IPS-15b (cell line): ENCODE results near the gene TM9SF4.
A peak's percentile ranks its signal among the peaks of the same experiment; 100 is the strongest.

Source experiments
- H3K27me3 ChIP-seq: one replicate; pipeline ENCODE4 v1.6.1; 2013; ENCODE audit warnings: low read length; ENCODE audit not compliant: control insufficient read depth, insufficient read depth
- H3K36me3 ChIP-seq: one replicate; pipeline ENCODE4 v1.6.1; 2013; ENCODE audit warnings: low read length; ENCODE audit not compliant: control insufficient read depth, insufficient read depth
- H3K4me1 ChIP-seq: one replicate; pipeline ENCODE4 v1.6.1; 2013; ENCODE audit warnings: mild to moderate bottlenecking, low read length; ENCODE audit not compliant: control insufficient read depth, insufficient read depth
- H3K4me3 ChIP-seq: one replicate; pipeline ENCODE4 v1.5.1; 2013; ENCODE audit warnings: low read depth, low read length
- H3K9ac ChIP-seq: one replicate; pipeline ENCODE4 v1.6.1; 2013; ENCODE audit warnings: low read depth, mild to moderate bottlenecking, low read length
- H3K9me3 ChIP-seq: one replicate; pipeline ENCODE4 v1.6.1; 2013; ENCODE audit warnings: mild to moderate bottlenecking, low read length; ENCODE audit not compliant: control insufficient read depth, insufficient read depth

Gene TM9SF4

DNA sequence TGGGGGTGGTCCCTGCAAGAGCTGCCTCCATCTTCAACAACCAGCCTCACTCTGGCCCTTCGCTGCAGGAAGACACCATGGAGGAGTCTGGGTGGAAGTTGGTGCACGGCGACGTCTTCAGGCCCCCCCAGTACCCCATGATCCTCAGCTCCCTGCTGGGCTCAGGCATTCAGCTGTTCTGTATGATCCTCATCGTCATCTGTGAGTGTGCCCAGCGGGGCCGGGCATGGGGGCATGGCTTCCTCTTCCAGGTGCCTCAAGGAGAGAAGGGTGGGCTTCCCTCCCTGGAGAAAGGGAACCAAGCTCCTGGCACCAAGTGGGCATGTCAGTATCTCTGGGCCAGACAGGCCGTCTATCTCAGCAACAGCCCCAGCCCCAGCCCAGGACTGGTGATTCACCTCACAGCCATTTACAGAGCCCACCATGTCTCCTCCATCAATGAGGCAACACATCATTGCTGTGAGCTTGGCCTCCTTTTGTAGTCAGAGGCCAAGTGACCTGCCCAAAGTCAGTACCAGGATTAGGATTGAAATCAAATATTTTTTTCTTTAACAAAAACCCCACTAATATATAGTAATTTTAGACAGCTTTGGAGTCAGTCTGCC, 40.2 kb downstream of the TM9SF4 start:
- peaks cover 49% of the 10 kb centered on the region for H3K36me3 ChIP-seq

GRCh38 chr20:32150291-32150848, 40.9 kb downstream of the TM9SF4 start:
- no peak overlapping the region for H3K9ac ChIP-seq
- no peak overlapping the region for H3K4me3 ChIP-seq
- H3K4me1 ChIP-seq = no peaks in the 10 kb centered on the region
- H3K36me3 ChIP-seq = peaks cover 42% of the 10 kb centered on the region
- H3K27me3 ChIP-seq = no peaks in the 10 kb centered on the region
- no peaks in the 10 kb centered on the region for H3K9me3 ChIP-seq

More for the DNA sequence above, 40.2 kb downstream of the TM9SF4 start:
- H3K27me3 ChIP-seq = no peaks in the 10 kb centered on the region
- H3K9ac ChIP-seq = no peak overlapping the region
- no peaks in the 10 kb centered on the region for H3K9me3 ChIP-seq
- no peaks in the 10 kb centered on the region for H3K4me1 ChIP-seq
- H3K4me3 ChIP-seq = no peak overlapping the region

GRCh38 chr20:32152421-32153155, 43.1 kb downstream of the TM9SF4 start:
- Histone ChIP-seq H3K9ac (no peak overlapping the region), H3K9me3 (no peaks in the 10 kb centered on the region), H3K36me3 (peaks cover 33% of the 10 kb centered on the region), H3K4me3 (no peak overlapping the region), H3K27me3 (no peaks in the 10 kb centered on the region), H3K4me1 (no peaks in the 10 kb centered on the region)

DNA sequence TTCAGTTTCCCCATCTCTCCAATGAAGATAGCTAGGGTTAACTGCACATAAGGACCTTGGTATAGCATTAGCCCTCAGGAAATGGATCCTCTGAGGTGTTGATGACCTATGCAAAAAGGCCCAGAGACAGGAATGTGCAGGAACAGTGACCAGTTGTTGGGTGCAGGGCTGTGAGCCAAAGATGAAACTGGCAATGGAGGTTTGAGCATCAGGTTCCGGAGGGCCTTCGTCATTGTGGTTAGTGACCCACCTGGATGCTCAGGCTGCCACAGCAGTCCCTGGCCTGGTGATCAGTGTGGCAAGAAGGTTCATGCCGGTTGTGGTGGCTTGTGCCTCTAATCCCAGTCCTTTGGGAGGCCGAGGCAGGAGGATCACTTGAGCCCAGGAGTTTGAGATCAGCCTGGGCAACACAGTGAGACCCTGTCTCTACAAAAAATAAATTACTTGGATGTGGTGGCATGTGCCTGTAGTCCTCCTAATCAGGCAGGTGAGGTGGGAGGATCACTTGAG, 43.7 kb downstream of the TM9SF4 start:
- H3K36me3 ChIP-seq = peaks cover 39% of the 10 kb centered on the region
- no peak overlapping the region for H3K9ac ChIP-seq
- no peaks in the 10 kb centered on the region for H3K27me3 ChIP-seq
- no peak overlapping the region for H3K4me3 ChIP-seq
- H3K4me1 ChIP-seq = no peaks in the 10 kb centered on the region
- H3K9me3 ChIP-seq = no peaks in the 10 kb centered on the region

- Histone ChIP-seq H3K4me3 (no peak overlapping the region), H3K9me3 (no peaks in the 10 kb centered on the region), H3K36me3 (peaks cover 43% of the 10 kb centered on the region), H3K27me3 (no peaks in the 10 kb centered on the region), H3K9ac (no peak overlapping the region), H3K4me1 (no peaks in the 10 kb centered on the region)
Measured at GRCh38 chr20:32153771-32154170, 44.3 kb downstream of the TM9SF4 start.

DNA sequence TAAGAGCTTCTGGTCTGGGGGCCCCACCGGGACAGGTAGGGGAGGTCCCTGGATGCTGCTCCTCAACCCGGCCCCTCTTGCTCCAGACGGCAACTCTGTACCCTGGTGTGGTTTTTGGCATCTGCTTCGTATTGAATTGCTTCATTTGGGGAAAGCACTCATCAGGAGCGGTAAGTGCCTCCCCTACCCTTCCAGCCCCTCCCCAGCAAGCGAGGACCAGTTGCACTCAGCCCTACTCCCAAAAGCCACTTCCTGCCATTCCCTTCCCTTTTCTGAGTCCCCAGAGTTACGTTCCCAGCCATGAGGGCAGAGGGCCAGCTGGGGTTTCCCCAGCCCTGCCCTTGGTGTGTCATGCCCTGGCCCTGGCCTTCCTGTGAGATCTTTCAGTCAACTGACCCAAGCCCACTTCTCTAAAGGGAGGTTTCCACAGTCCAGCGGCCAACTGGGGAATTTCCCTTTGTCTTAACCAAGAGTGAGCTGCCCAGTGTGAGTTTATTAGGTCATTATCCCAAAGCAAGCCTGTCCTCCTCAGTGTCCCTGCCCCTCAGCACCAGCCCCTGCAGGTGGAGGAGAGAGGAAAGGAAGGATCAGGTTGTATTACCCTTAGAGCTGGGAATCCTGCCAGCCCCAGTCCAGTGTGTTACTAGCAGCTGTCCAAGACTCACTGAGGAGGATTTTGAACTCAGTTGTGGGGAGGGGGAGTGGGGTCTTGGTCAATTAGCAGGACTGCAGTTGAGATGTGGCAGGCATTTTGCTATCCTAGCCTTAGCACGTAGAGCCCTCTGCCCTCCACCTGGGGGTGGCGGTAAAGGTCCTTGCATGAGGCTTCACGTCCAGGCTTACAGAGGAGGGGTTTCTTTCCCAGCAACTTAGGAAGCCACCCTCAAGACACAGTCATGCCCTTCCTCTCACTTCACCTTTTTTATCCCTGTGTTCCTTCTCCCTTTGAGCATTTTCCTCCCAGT, 45.8 kb downstream of the TM9SF4 start:
- H3K4me3 ChIP-seq = no peak overlapping the region
- no peaks in the 10 kb centered on the region for H3K9me3 ChIP-seq
- H3K9ac ChIP-seq = no peak overlapping the region
- no peaks in the 10 kb centered on the region for H3K4me1 ChIP-seq
- H3K27me3 ChIP-seq = no peaks in the 10 kb centered on the region
- H3K36me3 ChIP-seq = peaks cover 48% of the 10 kb centered on the region

- H3K27me3 ChIP-seq = no peaks in the 10 kb centered on the region
- H3K4me3 ChIP-seq = no peak overlapping the region
- H3K4me1 ChIP-seq = no peaks in the 10 kb centered on the region
- H3K9ac ChIP-seq = no peak overlapping the region
- no peaks in the 10 kb centered on the region for H3K9me3 ChIP-seq
- H3K36me3 ChIP-seq = peaks cover 49% of the 10 kb centered on the region
Measured at GRCh38 chr20:32157611-32158010, 48.1 kb downstream of the TM9SF4 start.

GRCh38 chr20:32158351-32158750, 48.8 kb downstream of the TM9SF4 start:
- Histone ChIP-seq H3K9me3 (no peaks in the 10 kb centered on the region), H3K36me3 (peaks cover 42% of the 10 kb centered on the region), H3K4me1 (no peaks in the 10 kb centered on the region)

GRCh38 chr20:32158943-32159660, 49.6 kb downstream of the TM9SF4 start:
- peaks cover 42% of the 10 kb centered on the region for H3K36me3 ChIP-seq
- peak overlapping the region; percentile 18 for H3K4me3 ChIP-seq
- H3K4me1 ChIP-seq = no peaks in the 10 kb centered on the region
- H3K9me3 ChIP-seq = no peaks in the 10 kb centered on the region
- no peak overlapping the region for H3K9ac ChIP-seq
- no peaks in the 10 kb centered on the region for H3K27me3 ChIP-seq

More at GRCh38 chr20:32158351-32158750, 48.8 kb downstream of the TM9SF4 start:
- Histone ChIP-seq H3K9ac (no peak overlapping the region), H3K27me3 (no peaks in the 10 kb centered on the region), H3K4me3 (no peak overlapping the region)

- Histone ChIP-seq H3K4me1 (no peaks in the 10 kb centered on the region), H3K9ac (no peak overlapping the region), H3K9me3 (no peaks in the 10 kb centered on the region), H3K4me3 (no peak overlapping the region), H3K36me3 (peaks cover 42% of the 10 kb centered on the region), H3K27me3 (no peaks in the 10 kb centered on the region)
Measured at GRCh38 chr20:32159766-32160221, 50.3 kb downstream of the TM9SF4 start.

- Histone ChIP-seq H3K27me3 (no peaks in the 10 kb centered on the region), H3K4me1 (no peaks in the 10 kb centered on the region), H3K9me3 (no peaks in the 10 kb centered on the region), H3K4me3 (no peak overlapping the region), H3K9ac (no peak overlapping the region), H3K36me3 (peaks cover 42% of the 10 kb centered on the region)
Measured at GRCh38 chr20:32160341-32160740, 50.8 kb downstream of the TM9SF4 start.
